ENCODE results near the gene UTP4. TPM values are rescaled to one million over a fixed set of nuclear protein-coding genes. Genes with fewer than 3 reads are reported as not detected.
"Not testable (repeated sequence)": the region's sequence is repeated elsewhere in the genome, so short reads cannot be mapped to it uniquely, and the experiment has no call there.

The UTP4 gene
- total RNA-seq, 4 donors from 2014 or later: 10.1 to 79.4 (median 17.6) TPM

DNA sequence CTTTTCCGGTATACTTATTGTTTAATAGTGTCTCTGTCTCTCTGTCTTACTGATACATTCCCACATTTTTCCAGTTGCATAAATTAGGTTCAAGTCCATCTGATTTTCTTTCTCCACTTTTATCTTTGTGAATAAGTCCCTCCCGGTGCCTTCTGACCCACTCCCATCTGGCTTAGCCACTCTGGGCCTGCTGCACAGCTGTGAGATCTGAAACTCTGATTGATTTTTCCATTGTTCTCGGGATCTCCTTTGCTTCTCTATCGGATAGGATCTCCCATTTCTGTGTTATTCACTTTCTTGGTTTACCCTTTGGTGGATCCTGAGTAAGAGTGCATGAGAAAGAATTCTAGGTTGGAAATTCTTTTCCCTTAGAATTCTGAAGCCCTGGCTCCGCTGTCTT, 8.6 kb downstream of the UTP4 start:
- intact Hi-C loops (cut with DNase I; ENCODE audit: low total_unique reads) (no loop called here), in situ Hi-C loops (cut with MboI; ENCODE audit: low pct_ligation_motif_present in 1 of 4, low pct_unique_long_range_greater_than_20kb in 1 of 4, low sequenced_read_pairs in 3 of 4) (loop anchor here in 1 of 4 donors (10.0 kb wide), 1 partner anchor 144 kb away; no protein-coding TSS in a partner anchor)
- DNase-seq: no peak
- no peak overlapping the region for H3K4me3 ChIP-seq
- H3K27me3 ChIP-seq: no peaks in the 10 kb centered on the region
- H3K27ac ChIP-seq: no peak overlapping the region
- H3K4me1 ChIP-seq: no peaks in the 10 kb centered on the region
- no peaks in the 10 kb centered on the region for H3K9me3 ChIP-seq
- H3K36me3 ChIP-seq: peaks cover 0 to 51% (median 13%) of the 10 kb centered on the region in 4 donors
- TF ChIP-seq EP300 (IDR thresholded peaks at IDR 0.05; ENCODE audit: low read depth) (no peak), POLR2A (IDR thresholded peaks at IDR 0.05) (no peak), POLR2AphosphoS5 (IDR thresholded peaks at IDR 0.05) (no peak)
- TF ChIP-seq, protein P1, sequence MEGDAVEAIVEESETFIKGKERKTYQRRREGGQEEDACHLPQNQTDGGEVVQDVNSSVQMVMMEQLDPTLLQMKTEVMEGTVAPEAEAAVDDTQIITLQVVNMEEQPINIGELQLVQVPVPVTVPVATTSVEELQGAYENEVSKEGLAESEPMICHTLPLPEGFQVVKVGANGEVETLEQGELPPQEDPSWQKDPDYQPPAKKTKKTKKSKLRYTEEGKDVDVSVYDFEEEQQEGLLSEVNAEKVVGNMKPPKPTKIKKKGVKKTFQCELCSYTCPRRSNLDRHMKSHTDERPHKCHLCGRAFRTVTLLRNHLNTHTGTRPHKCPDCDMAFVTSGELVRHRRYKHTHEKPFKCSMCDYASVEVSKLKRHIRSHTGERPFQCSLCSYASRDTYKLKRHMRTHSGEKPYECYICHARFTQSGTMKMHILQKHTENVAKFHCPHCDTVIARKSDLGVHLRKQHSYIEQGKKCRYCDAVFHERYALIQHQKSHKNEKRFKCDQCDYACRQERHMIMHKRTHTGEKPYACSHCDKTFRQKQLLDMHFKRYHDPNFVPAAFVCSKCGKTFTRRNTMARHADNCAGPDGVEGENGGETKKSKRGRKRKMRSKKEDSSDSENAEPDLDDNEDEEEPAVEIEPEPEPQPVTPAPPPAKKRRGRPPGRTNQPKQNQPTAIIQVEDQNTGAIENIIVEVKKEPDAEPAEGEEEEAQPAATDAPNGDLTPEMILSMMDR (IDR thresholded peaks at IDR 0.05): no peak
- WGBS, 2 donors (ENCODE audit: low coverage in 1 of 2): 96% methylated on average over 4 to 5 of the region's 5 CpGs

DNA sequence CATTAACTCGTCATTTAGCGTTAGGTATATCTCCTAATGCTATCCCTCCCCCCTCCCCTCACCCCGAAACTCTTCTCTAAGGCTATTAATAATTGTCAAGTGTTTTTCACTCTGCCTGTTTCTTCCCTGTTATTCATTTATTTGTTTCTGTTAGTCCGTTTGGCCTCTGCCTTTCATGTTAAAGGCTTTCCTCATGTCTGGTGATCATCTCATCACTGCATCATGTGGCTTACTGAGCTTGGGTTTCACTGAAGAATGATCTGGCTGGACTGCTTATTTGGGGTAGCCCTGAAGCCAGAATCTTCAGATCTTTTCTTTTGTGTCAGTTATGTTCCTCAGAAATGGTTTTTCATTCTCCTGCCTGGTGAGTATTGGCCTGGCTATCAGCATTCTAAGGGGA, 9.5 kb downstream of the UTP4 start:
- H3K4me3 ChIP-seq: no peak overlapping the region
- 93% methylated on average over 4 of the region's 4 CpGs; no CpG with 5 or more reads in 1 of the 2 donors for WGBS, 2 donors (ENCODE audit: low coverage in 1 of 2)
- H3K27ac ChIP-seq: no peak overlapping the region
- H3K4me1 ChIP-seq: no peaks in the 10 kb centered on the region
- intact Hi-C loops (cut with DNase I; ENCODE audit: low total_unique reads) (no loop called here), in situ Hi-C loops (cut with MboI; ENCODE audit: low pct_ligation_motif_present in 1 of 4, low pct_unique_long_range_greater_than_20kb in 1 of 4, low sequenced_read_pairs in 3 of 4) (loop anchor here in 1 of 4 donors (10.0 kb wide), 1 partner anchor 143 kb away; no protein-coding TSS in a partner anchor)
- H3K36me3 ChIP-seq: peaks cover 0 to 53% (median 13%) of the 10 kb centered on the region in 4 donors
- H3K9me3 ChIP-seq: no peaks in the 10 kb centered on the region
- no peaks in the 10 kb centered on the region for H3K27me3 ChIP-seq
- TF ChIP-seq, protein P1 (IDR thresholded peaks at IDR 0.05): no peak
- TF ChIP-seq POLR2AphosphoS5 (IDR thresholded peaks at IDR 0.05): no peak
- no peak for TF ChIP-seq POLR2A (IDR thresholded peaks at IDR 0.05)
- no peak for TF ChIP-seq EP300 (IDR thresholded peaks at IDR 0.05; ENCODE audit: low read depth)
- DNase-seq: no peak

DNA sequence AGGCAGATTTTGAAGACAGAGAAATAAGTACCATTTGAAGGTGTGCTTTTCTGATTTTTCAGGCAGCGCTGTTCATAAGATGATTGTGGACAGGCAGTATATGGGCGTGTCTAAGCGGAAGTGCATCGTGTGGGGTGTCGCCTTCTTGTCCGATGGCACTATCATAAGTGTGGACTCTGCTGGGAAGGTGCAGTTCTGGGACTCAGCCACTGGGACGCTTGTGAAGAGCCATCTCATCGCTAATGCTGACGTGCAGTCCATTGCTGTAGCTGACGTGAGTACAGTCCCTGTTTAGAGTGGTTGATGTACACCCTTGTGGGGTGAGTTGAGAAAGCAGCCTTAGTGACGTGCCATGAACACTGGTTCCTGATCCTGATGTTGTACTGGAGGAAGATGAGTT, 10.7 kb downstream of the UTP4 start:
- H3K27ac ChIP-seq: no peak overlapping the region
- peaks cover 0 to 42% (median 13%) of the 10 kb centered on the region in 4 donors for H3K36me3 ChIP-seq
- DNase-seq: peak; percentile 25
- TF ChIP-seq, protein P1 (IDR thresholded peaks at IDR 0.05): peak in 4 of 5 experiments; percentile 26 to 62 (median 36)
- TF ChIP-seq POLR2A (IDR thresholded peaks at IDR 0.05): no peak
- H3K27me3 ChIP-seq: no peaks in the 10 kb centered on the region
- no peaks in the 10 kb centered on the region for H3K4me1 ChIP-seq
- H3K9me3 ChIP-seq: no peaks in the 10 kb centered on the region
- 82% methylated on average over 11 of the region's 11 CpGs; no CpG with 5 or more reads in 1 of the 2 donors for WGBS, 2 donors (ENCODE audit: low coverage in 1 of 2)
- intact Hi-C loops (cut with DNase I; ENCODE audit: low total_unique reads) (no loop called here), in situ Hi-C loops (cut with MboI; ENCODE audit: low pct_ligation_motif_present in 1 of 4, low pct_unique_long_range_greater_than_20kb in 1 of 4, low sequenced_read_pairs in 3 of 4) (loop anchor here in 1 of 4 donors (10.0 kb wide), 1 partner anchor 142 kb away; no protein-coding TSS in a partner anchor)
- no peak overlapping the region for H3K4me3 ChIP-seq

DNA sequence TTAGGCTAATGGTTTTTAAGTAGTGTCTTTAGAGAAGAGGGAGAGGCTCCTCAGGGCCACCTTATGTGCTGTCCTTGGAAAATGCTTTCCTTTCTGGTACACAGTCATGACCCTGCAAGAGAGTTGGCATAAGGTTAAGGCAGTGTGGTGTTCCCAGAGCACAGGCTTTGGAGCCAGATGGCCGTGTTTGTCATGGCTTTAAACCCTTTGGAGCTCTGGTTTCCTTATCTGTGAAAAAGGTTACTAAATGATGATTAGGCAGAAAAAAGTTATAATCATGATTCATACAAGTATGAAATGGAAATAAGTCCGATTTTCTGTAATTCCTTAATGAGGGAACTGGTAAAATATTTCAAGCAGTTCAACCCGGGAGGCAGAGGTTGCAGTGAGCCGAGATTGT, 13.2 kb downstream of the UTP4 start:
- intact Hi-C loops (cut with DNase I; ENCODE audit: low total_unique reads): no loop called here
- no peak overlapping the region for H3K27ac ChIP-seq
- no peaks in the 10 kb centered on the region for H3K9me3 ChIP-seq
- H3K36me3 ChIP-seq: peaks cover 0 to 26% (median 10%) of the 10 kb centered on the region in 4 donors
- H3K4me1 ChIP-seq: no peaks in the 10 kb centered on the region
- TF ChIP-seq POLR2AphosphoS5 (IDR thresholded peaks at IDR 0.05): no peak
- no peak for TF ChIP-seq EP300 (IDR thresholded peaks at IDR 0.05; ENCODE audit: low read depth)
- no peak for DNase-seq
- in situ Hi-C loops (cut with MboI; ENCODE audit: low pct_ligation_motif_present in 1 of 4, low pct_unique_long_range_greater_than_20kb in 1 of 4, low sequenced_read_pairs in 3 of 4): loop anchor here in 1 of 4 donors (10.0 kb wide), 1 partner anchor 139 kb away; no protein-coding TSS in a partner anchor
- WGBS, 2 donors (ENCODE audit: low coverage in 1 of 2): 82 to 91% methylated on average over 3 to 4 of the region's 4 CpGs
- no peaks in the 10 kb centered on the region for H3K27me3 ChIP-seq
- H3K4me3 ChIP-seq: no peak overlapping the region

DNA sequence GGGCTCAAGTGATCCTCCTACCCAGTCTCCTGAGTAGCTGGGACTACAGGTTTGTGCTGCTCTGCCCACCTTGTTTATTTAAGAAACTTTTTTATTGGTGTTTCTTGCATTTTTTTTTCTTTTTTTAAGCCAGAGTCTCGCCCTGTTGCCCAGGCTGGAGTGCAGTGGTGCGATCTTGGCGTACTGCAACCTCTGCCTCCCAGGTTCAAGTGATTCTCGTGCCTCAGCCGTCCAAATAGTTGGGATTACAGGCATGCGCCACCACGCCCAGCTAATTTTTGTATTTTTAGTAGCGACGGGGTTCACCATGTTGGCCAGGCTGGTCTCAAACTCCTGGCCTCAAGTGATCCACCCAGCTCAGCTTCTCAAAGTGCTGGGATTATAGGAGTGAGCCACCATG, 17.2 kb downstream of the UTP4 start:
- 88 to 93% methylated on average over 7 to 9 of the region's 9 CpGs for WGBS, 2 donors (ENCODE audit: low coverage in 1 of 2)
- not testable (repeated sequence) for H3K9me3 ChIP-seq, H3K27ac ChIP-seq, H3K4me3 ChIP-seq, H3K27me3 ChIP-seq, H3K4me1 ChIP-seq, DNase-seq
- intact Hi-C loops (cut with DNase I; ENCODE audit: low total_unique reads) (loop anchor here (1.0 kb wide), 1 partner anchor 138 kb away; no protein-coding TSS in a partner anchor), in situ Hi-C loops (cut with MboI; ENCODE audit: low pct_ligation_motif_present in 1 of 4, low pct_unique_long_range_greater_than_20kb in 1 of 4, low sequenced_read_pairs in 3 of 4) (loop anchor here (5.0 to 10.0 kb wide), 2 partner anchors 135 to 138 kb away; no protein-coding TSS in a partner anchor)
- H3K36me3 ChIP-seq: peaks cover 0 to 47% (median 10%) of the 10 kb centered on the region in 4 donors
